ENCODE measurements around the gene PITHD1.
"Not testable (repeated sequence)": the region's sequence is repeated elsewhere in the genome, so short reads cannot be mapped to it uniquely, and the experiment has no call there.

Gene PITHD1

DNA sequence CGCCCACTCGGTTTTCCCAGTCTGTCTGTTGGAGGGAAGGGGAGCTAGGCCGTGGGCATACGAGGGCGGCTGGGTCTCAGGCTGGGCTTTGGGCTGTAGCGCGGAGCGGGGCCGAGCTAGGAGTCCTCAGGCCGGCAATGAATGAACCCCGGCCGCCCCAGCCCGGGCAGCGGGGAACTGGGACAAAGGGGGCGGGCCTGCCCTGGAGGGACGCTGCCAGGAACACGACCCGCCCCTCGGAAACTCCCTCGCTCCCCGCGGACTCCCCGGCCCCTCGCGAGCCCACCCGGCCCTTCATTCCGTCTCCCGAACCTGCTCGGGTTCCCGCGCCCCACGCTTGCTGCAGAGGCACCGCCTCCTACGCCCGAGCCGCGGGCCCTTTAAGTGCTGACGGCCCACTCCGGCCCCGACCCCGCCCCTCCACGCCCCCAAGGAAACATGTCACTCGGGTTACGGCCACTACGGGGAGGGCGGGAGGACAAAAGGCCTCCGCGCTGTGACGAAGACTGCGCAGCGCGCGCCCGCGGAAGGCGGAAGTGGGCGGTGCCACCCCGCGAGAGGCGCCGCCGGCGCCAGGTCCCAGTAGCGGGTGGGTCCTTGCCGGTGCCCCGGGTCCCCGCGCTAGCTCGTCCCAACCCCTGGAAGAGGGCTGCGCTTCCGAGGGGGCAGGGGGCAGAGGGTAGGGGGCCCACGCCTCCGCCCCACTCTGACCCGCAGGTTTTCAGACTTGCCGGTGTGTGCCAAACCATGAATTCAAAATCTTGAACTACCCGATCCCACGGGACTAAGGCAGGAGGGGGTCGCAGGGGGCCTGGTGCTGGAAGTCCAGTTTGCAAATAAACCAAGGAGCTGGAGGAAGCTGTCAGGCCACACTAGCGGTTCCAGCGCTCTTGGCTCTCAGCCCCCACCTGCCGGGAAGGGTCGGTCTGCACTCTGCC is 22.5 kb downstream of the PITHD1 start, which contains the start of gene GALE:
TSS of gene GALE (minus strand) at position 355 of the 938 bp plus-strand sequence. CDS start 1,747 bp downstream, outside the sequence.
- TF ChIP-seq, protein P1, sequence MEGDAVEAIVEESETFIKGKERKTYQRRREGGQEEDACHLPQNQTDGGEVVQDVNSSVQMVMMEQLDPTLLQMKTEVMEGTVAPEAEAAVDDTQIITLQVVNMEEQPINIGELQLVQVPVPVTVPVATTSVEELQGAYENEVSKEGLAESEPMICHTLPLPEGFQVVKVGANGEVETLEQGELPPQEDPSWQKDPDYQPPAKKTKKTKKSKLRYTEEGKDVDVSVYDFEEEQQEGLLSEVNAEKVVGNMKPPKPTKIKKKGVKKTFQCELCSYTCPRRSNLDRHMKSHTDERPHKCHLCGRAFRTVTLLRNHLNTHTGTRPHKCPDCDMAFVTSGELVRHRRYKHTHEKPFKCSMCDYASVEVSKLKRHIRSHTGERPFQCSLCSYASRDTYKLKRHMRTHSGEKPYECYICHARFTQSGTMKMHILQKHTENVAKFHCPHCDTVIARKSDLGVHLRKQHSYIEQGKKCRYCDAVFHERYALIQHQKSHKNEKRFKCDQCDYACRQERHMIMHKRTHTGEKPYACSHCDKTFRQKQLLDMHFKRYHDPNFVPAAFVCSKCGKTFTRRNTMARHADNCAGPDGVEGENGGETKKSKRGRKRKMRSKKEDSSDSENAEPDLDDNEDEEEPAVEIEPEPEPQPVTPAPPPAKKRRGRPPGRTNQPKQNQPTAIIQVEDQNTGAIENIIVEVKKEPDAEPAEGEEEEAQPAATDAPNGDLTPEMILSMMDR (conservative IDR thresholded peaks at IDR 0.05; ENCODE audit: low read depth, low read length), result peak; percentile 17
- H3K4me3 ChIP-seq (ENCODE audit: low read length), result peak within 1 kb of the TSS; percentile 85
- peak; percentile 81 for DNase-seq (ENCODE audit: low read depth)

DNA sequence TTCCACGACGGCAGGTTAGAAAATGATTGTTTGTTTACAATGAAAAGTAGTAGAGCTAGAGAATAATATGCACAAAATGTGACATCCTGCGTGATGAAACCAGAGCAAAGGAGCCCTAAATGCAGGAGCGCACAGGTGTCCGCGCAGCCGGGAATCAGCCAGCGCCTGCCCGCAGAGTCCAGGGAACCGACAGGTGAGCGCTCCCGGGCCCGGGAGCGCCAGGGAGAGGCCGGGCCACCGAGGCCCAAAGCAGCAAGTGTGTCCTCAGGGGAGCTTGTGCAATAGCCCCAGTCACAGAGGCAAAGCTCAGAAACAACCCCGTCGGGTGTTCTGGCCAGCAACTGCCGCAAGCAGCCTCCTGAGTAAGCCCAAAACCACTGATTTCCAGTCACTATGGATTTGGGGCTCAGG is 23.1 kb downstream of the PITHD1 start:
- peak overlapping the region; percentile 85 for H3K4me3 ChIP-seq (ENCODE audit: low read length)
- TF ChIP-seq, protein P1 (conservative IDR thresholded peaks at IDR 0.05; ENCODE audit: low read depth, low read length), result no peak

DNA sequence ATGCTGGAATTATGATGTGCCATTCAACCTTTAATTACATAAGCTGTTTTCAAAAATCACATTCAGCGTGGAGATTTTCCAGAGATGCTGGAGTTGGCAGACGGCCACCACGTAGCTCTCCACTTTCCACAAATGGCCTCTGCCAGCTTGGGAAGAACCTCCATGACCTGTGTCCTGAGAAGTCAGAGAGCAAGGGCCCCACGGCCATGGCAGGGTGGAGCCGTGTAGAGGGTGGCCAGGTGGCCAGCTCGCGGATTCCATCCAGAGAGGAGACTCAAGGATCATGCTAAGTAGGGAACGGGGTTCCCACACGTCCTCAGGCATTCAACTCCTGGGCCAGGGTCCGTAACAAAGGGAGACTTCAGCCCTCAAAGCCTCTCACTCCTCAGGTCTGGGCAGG is 23.7 kb downstream of the PITHD1 start:
- TF ChIP-seq, protein P1 (conservative IDR thresholded peaks at IDR 0.05; ENCODE audit: low read depth, low read length), result no peak
- no peak overlapping the region for H3K4me3 ChIP-seq (ENCODE audit: low read length)
- no peak for DNase-seq (ENCODE audit: low read depth)

More for the DNA sequence above, 23.1 kb downstream of the PITHD1 start:
- DNase-seq (ENCODE audit: low read depth), result no peak

DNA sequence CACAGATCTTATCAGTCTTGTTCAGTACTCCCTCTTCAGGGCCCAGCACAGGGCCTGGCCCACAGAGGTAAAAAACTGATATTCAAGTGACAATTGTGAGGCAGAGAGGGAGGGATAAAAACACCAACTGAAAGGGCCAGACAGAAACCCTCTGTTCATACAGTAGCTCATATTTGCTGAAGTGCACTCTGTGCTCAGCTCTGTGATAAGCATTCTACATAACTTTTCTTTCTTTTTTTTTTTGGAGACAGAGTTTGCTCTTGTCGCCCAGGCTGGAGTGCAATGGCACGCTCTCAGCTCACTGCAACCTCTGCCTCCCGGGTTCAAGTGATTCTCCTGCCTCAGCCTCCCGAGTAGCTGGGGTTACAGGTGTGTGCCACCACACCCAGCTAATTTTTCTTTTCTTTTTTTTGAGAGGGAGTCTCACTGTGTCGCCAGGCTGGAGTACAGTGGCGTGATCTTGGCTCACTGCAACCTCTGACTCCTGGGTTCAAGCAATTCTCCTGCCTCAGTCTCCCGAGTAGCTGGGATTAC is 24.7 kb downstream of the PITHD1 start:
- H3K4me3 ChIP-seq (ENCODE audit: low read length); DNase-seq (ENCODE audit: low read depth): not testable (repeated sequence)

DNA sequence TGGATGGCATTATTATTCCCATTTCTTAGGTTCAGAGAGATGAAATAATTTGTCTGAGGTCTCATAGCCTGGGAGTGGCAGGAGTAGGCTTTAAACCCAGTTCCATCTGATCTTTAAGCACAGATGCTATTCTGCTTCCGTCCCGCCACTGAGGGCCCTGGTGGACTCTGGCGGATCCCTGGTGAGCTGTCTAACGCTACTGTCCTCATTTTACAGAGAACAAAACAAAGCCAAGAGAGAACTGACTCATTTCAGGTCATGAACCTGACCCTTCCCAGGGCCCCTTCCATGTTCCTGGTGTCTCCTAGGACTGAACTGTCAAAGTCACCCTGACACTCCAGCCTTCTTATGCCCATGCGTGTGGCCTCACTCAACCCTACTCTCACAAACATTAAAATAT is 25.5 kb downstream of the PITHD1 start:
- TF ChIP-seq, protein P1 (conservative IDR thresholded peaks at IDR 0.05; ENCODE audit: low read depth, low read length), result no peak
- DNase-seq (ENCODE audit: low read depth), result no peak
- no peak overlapping the region for H3K4me3 ChIP-seq (ENCODE audit: low read length)

DNA sequence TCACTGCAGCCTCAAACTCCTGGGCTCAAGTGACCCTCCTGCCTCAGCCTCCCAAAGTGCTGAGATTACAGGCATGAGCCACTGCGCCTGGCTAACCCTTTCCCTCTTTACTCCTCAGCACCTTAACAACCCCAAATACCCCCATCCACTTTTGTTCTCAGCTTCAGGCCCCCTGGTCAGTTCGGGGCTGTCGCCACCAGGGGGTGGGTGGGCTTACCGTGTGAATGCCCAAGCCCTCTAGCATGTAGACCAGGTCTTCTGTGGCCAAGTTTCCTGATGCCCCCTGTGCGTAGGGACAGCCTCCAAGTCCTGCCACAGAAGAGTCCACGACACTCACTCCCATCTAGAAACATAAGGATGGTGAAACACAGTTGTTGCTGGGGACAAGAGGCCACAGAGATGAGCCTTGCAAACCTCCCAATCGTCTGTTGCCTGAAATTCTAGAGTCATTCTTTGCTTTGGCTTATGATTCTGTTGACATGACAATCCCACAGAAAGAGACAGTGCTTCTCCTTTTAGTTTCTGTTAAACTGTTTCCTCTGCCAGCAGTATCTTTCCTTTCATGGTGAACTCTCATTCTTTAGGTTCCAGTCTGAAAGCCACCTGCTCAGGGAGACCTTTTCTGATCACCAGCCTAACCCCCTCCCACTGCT is 26.1 kb downstream of the PITHD1 start:
- no peak overlapping the region for H3K4me3 ChIP-seq (ENCODE audit: low read length)
- TF ChIP-seq, protein P1 (conservative IDR thresholded peaks at IDR 0.05; ENCODE audit: low read depth, low read length), result peak; percentile 42
- no peak for DNase-seq (ENCODE audit: low read depth)

DNA sequence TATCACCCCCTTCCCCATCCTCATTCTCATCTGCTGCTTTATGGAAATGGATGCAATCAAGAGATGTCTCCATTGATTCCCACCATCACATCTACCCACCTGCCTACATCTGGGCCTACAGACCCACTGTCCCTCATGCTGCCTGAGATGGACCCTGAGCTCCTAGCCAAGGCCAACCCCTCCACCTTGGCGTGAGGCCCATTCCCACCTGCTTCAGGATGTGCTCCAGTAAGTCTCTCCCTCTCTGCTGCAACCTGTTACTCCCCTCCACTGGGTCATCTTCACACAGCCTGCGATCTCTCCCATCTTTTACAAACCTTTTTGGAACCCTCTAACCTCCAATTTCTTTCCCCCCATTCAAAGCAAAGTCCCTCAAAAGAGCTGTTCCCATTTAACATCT is 26.8 kb downstream of the PITHD1 start:
- no peak overlapping the region for H3K4me3 ChIP-seq (ENCODE audit: low read length)
- TF ChIP-seq, protein P1 (conservative IDR thresholded peaks at IDR 0.05; ENCODE audit: low read depth, low read length), result no peak
- no peak for DNase-seq (ENCODE audit: low read depth)

Data from retinal pigment epithelial cell (primary cell).